ENCODE data around the gene SGMS1. TPM values are rescaled to one million over a fixed set of nuclear protein-coding genes. Genes with fewer than 3 reads are reported as not detected.

SGMS1 gene
- total RNA-seq, 5 donors from 2014 or later (not counting 1 experiment from before 2014, with no cell fraction given), result 28.4 to 39.7 (median 32.6) TPM

- peaks cover 44 to 74% (median 60%) of the 10 kb centered on the region in 3 donors for H3K4me1 Mint-ChIP-seq
- CTCF ChIA-PET, result interaction anchor here (0.9 to 1.1 kb wide), 2 partner anchors 21 to 25 kb away, joined by 3 to 6 read pairs; no protein-coding TSS in a partner anchor
Measured at GRCh38 chr10:50396491-50397311, 227.1 kb downstream of the SGMS1 start.

GRCh38 chr10:50395851-50396250 is 227.9 kb downstream of the SGMS1 start:
- Mint-ChIP-seq H3K27ac (no peak overlapping the region), H3K27me3 (no peaks in the 10 kb centered on the region), H3K4me1 (peaks cover 39 to 69% (median 57%) of the 10 kb centered on the region in 3 donors), H3K9me3 (no peaks in the 10 kb centered on the region), H3K4me3 (peak overlapping the region in 1 of 3 donors; percentile 52), H3K36me3 (peaks cover 26% of the 10 kb centered on the region)
- Histone ChIP-seq H3K9me3 (no peaks in the 10 kb centered on the region), H3K4me1 (ENCODE audit: control insufficient read depth in 1 of 2, extremely low read depth in 1 of 2, insufficient read depth in 2 of 2, low read length in 2 of 2) (peaks cover 0 to 10% of the 10 kb centered on the region in 2 experiments), H3K4me3 (ENCODE audit: control insufficient read depth in 1 of 2, extremely low read depth in 1 of 2, low read length in 1 of 2) (no peak overlapping the region), H3K36me3 (ENCODE audit: control insufficient read depth in 2 of 2, extremely low read depth in 1 of 2, insufficient read depth in 1 of 2, low read length in 1 of 2) (peaks cover 0 to 3% of the 10 kb centered on the region in 2 donors), H3K27ac (ENCODE audit: low read length) (no peak overlapping the region), H3K27me3 (replicated peaks in 1 of 2; ENCODE audit: control insufficient read depth in 2 of 2, extremely low read depth in 1 of 2, insufficient read depth in 2 of 2, low read length in 1 of 2) (no peaks in the 10 kb centered on the region)
- ATAC-seq (replicated peaks in 1 of 4) (no peak), DNase-seq (no peak)
- ChIA-PET CTCF (interaction anchor here in 1 of 2 donors (1.0 kb wide), 1 partner anchor 23 kb away, joined by 3 read pairs; no protein-coding TSS in a partner anchor), POLR2A (no interaction called here)
- 17% methylated on average over 1 of the region's 2 CpGs for WGBS (ENCODE audit: insufficient coverage)

More at GRCh38 chr10:50396491-50397311, 227.1 kb downstream of the SGMS1 start:
- Mint-ChIP-seq H3K27ac (peak overlapping the region; percentile 3 to 74), H3K36me3 (peaks cover 21% of the 10 kb centered on the region), H3K4me3 (peak overlapping the region; percentile 18 to 52 (median 46)), H3K27me3 (no peaks in the 10 kb centered on the region), H3K9me3 (no peaks in the 10 kb centered on the region)
- POLR2A ChIA-PET, result interaction anchor here (0.6 to 1.2 kb wide), 2 partner anchors 17 to 96 kb away, joined by 3 read pairs; no protein-coding TSS in a partner anchor
- ATAC-seq (replicated peaks in 1 of 4), result peak in 3 of 4 experiments; percentile 24 to 43 (median 32)
- H3K27me3 ChIP-seq (replicated peaks in 1 of 2; ENCODE audit: control insufficient read depth in 2 of 2, extremely low read depth in 1 of 2, insufficient read depth in 2 of 2, low read length in 1 of 2), result no peaks in the 10 kb centered on the region
- WGBS (ENCODE audit: insufficient coverage), result no CpG with 5 or more reads among the region's 7 CpGs
- no peak for DNase-seq
- H3K4me3 ChIP-seq (ENCODE audit: control insufficient read depth in 1 of 2, extremely low read depth in 1 of 2, low read length in 1 of 2), result no peak overlapping the region
- H3K9me3 ChIP-seq, result no peaks in the 10 kb centered on the region
- no peak overlapping the region for H3K27ac ChIP-seq (ENCODE audit: low read length)
- peaks cover 0 to 3% of the 10 kb centered on the region in 2 donors for H3K36me3 ChIP-seq (ENCODE audit: control insufficient read depth in 2 of 2, extremely low read depth in 1 of 2, insufficient read depth in 1 of 2, low read length in 1 of 2)
- peaks cover 0 to 10% of the 10 kb centered on the region in 2 experiments for H3K4me1 ChIP-seq (ENCODE audit: control insufficient read depth in 1 of 2, extremely low read depth in 1 of 2, insufficient read depth in 2 of 2, low read length in 2 of 2)

GRCh38 chr10:50395271-50395670 is 228.5 kb downstream of the SGMS1 start:
- ChIA-PET POLR2A (interaction anchor here in 1 of 2 donors (1.0 kb wide), 1 partner anchor 16 kb away, joined by 3 read pairs; no protein-coding TSS in a partner anchor), CTCF (interaction anchor here in 1 of 2 donors (1.0 kb wide), 1 partner anchor 23 kb away, joined by 3 read pairs; no protein-coding TSS in a partner anchor)
- no peak overlapping the region for H3K4me3 ChIP-seq (ENCODE audit: control insufficient read depth in 1 of 2, extremely low read depth in 1 of 2, low read length in 1 of 2)
- H3K4me3 Mint-ChIP-seq, result no peak overlapping the region
- ATAC-seq (replicated peaks in 1 of 4) (no peak), DNase-seq (no peak)
- H3K36me3 ChIP-seq (ENCODE audit: control insufficient read depth in 2 of 2, extremely low read depth in 1 of 2, insufficient read depth in 1 of 2, low read length in 1 of 2), result peaks cover 0 to 3% of the 10 kb centered on the region in 2 donors
- H3K27ac Mint-ChIP-seq, result peak overlapping the region in 1 of 2 donors; percentile 23
- H3K27me3 Mint-ChIP-seq, result no peaks in the 10 kb centered on the region
- H3K4me1 ChIP-seq (ENCODE audit: control insufficient read depth in 1 of 2, extremely low read depth in 1 of 2, insufficient read depth in 2 of 2, low read length in 2 of 2), result peaks cover 0 to 10% of the 10 kb centered on the region in 2 experiments
- WGBS (ENCODE audit: insufficient coverage), result no CpG with 5 or more reads among the region's 1 CpG
- peaks cover 29% of the 10 kb centered on the region for H3K36me3 Mint-ChIP-seq
- H3K9me3 Mint-ChIP-seq, result no peaks in the 10 kb centered on the region
- no peaks in the 10 kb centered on the region for H3K9me3 ChIP-seq
- H3K27ac ChIP-seq (ENCODE audit: low read length), result no peak overlapping the region
- peaks cover 39 to 68% (median 53%) of the 10 kb centered on the region in 3 donors for H3K4me1 Mint-ChIP-seq
- no peaks in the 10 kb centered on the region for H3K27me3 ChIP-seq (replicated peaks in 1 of 2; ENCODE audit: control insufficient read depth in 2 of 2, extremely low read depth in 1 of 2, insufficient read depth in 2 of 2, low read length in 1 of 2)

GRCh38 chr10:50394832-50395231 is 228.9 kb downstream of the SGMS1 start:
- Mint-ChIP-seq H3K27me3 (no peaks in the 10 kb centered on the region), H3K36me3 (peaks cover 29% of the 10 kb centered on the region), H3K4me3 (no peak overlapping the region), H3K27ac (peak overlapping the region in 1 of 2 donors; percentile 23), H3K9me3 (no peaks in the 10 kb centered on the region), H3K4me1 (peaks cover 39 to 67% (median 53%) of the 10 kb centered on the region in 3 donors)
- H3K4me3 ChIP-seq (ENCODE audit: control insufficient read depth in 1 of 2, extremely low read depth in 1 of 2, low read length in 1 of 2), result no peak overlapping the region
- CTCF ChIA-PET, result interaction anchor here in 1 of 2 donors (1.0 kb wide), 1 partner anchor 22 kb away, joined by 3 read pairs; no protein-coding TSS in a partner anchor
- WGBS (ENCODE audit: insufficient coverage), result no CpG with 5 or more reads among the region's 3 CpGs
- peaks cover 0 to 10% of the 10 kb centered on the region in 2 experiments for H3K4me1 ChIP-seq (ENCODE audit: control insufficient read depth in 1 of 2, extremely low read depth in 1 of 2, insufficient read depth in 2 of 2, low read length in 2 of 2)
- no peaks in the 10 kb centered on the region for H3K27me3 ChIP-seq (replicated peaks in 1 of 2; ENCODE audit: control insufficient read depth in 2 of 2, extremely low read depth in 1 of 2, insufficient read depth in 2 of 2, low read length in 1 of 2)
- DNase-seq (peak in 1 of 35 experiments; percentile 22), ATAC-seq (replicated peaks in 1 of 4) (peak in 2 of 4 experiments; percentile 34 to 35)
- peaks cover 0 to 3% of the 10 kb centered on the region in 2 donors for H3K36me3 ChIP-seq (ENCODE audit: control insufficient read depth in 2 of 2, extremely low read depth in 1 of 2, insufficient read depth in 1 of 2, low read length in 1 of 2)
- POLR2A ChIA-PET, result interaction anchor here (0.7 to 1.0 kb wide), 2 partner anchors 16 to 232 kb away, joined by 3 read pairs; no protein-coding TSS in a partner anchor
- H3K27ac ChIP-seq (ENCODE audit: low read length), result no peak overlapping the region
- no peaks in the 10 kb centered on the region for H3K9me3 ChIP-seq

GRCh38 chr10:50393784-50394467 is 229.8 kb downstream of the SGMS1 start:
- H3K27me3 Mint-ChIP-seq, result no peaks in the 10 kb centered on the region
- no peak overlapping the region for H3K4me3 Mint-ChIP-seq
- ATAC-seq (replicated peaks in 1 of 4) (no peak), DNase-seq (no peak)
- H3K36me3 ChIP-seq (ENCODE audit: control insufficient read depth in 2 of 2, extremely low read depth in 1 of 2, insufficient read depth in 1 of 2, low read length in 1 of 2), result peaks cover 0 to 3% of the 10 kb centered on the region in 2 donors
- H3K9me3 ChIP-seq, result no peaks in the 10 kb centered on the region
- no CpG with 5 or more reads among the region's 6 CpGs for WGBS (ENCODE audit: insufficient coverage)
- no peak overlapping the region for H3K4me3 ChIP-seq (ENCODE audit: control insufficient read depth in 1 of 2, extremely low read depth in 1 of 2, low read length in 1 of 2)
- ChIA-PET POLR2A (no interaction called here), CTCF (no interaction called here)
- no peaks in the 10 kb centered on the region for H3K9me3 Mint-ChIP-seq
- peaks cover 33 to 64% (median 48%) of the 10 kb centered on the region in 3 donors for H3K4me1 Mint-ChIP-seq
- no peak overlapping the region for H3K27ac Mint-ChIP-seq
- H3K4me1 ChIP-seq (ENCODE audit: control insufficient read depth in 1 of 2, extremely low read depth in 1 of 2, insufficient read depth in 2 of 2, low read length in 2 of 2), result peaks cover 0 to 10% of the 10 kb centered on the region in 2 experiments
- peaks cover 26% of the 10 kb centered on the region for H3K36me3 Mint-ChIP-seq
- no peaks in the 10 kb centered on the region for H3K27me3 ChIP-seq (replicated peaks in 1 of 2; ENCODE audit: control insufficient read depth in 2 of 2, extremely low read depth in 1 of 2, insufficient read depth in 2 of 2, low read length in 1 of 2)
- no peak overlapping the region for H3K27ac ChIP-seq (ENCODE audit: low read length)
